ENCODE data around the gene CLIC5. TPM values are rescaled to one million over a fixed set of nuclear protein-coding genes. Genes with fewer than 3 reads are reported as not detected.

Gene CLIC5
- total RNA-seq, 4 donors from 2014 or later, result 0.56 to 1.3 (median 1.2) TPM

DNA sequence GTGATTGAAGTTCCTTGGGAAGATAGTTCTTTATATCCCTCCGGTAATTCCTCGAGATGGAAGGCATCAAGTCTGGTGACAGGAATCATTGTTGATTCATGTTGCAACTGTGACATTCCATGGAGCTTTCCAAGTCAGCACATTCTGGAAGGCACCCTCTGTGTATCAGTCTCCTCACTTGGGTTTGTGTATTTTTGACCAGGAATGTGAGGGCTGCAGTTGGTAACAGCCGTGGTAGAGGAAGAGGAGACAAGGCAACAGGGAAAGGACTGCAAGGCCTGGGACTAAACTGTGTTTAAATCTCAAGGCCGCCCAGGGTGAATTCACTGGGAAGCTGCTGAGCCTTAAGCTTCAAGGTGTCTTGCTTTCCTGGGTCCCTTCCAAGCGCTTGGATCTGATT, 99.0 kb downstream of the CLIC5 start:
- no peaks in the 10 kb centered on the region for H3K27me3 ChIP-seq
- H3K9me3 ChIP-seq, result no peaks in the 10 kb centered on the region
- no peak for TF ChIP-seq POLR2A (IDR thresholded peaks at IDR 0.05)
- TF ChIP-seq, protein P1, sequence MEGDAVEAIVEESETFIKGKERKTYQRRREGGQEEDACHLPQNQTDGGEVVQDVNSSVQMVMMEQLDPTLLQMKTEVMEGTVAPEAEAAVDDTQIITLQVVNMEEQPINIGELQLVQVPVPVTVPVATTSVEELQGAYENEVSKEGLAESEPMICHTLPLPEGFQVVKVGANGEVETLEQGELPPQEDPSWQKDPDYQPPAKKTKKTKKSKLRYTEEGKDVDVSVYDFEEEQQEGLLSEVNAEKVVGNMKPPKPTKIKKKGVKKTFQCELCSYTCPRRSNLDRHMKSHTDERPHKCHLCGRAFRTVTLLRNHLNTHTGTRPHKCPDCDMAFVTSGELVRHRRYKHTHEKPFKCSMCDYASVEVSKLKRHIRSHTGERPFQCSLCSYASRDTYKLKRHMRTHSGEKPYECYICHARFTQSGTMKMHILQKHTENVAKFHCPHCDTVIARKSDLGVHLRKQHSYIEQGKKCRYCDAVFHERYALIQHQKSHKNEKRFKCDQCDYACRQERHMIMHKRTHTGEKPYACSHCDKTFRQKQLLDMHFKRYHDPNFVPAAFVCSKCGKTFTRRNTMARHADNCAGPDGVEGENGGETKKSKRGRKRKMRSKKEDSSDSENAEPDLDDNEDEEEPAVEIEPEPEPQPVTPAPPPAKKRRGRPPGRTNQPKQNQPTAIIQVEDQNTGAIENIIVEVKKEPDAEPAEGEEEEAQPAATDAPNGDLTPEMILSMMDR (IDR thresholded peaks at IDR 0.05), result no peak
- intact Hi-C loops (cut with DNase I), result no loop called here
- WGBS, 2 donors, result 83 to 91% methylated on average over 4 of the region's 5 CpGs
- peaks cover 0 to under 1% (median 0%) of the 10 kb centered on the region in 3 donors for H3K4me1 ChIP-seq
- H3K4me3 ChIP-seq, result no peak overlapping the region
- H3K36me3 ChIP-seq, result no peaks in the 10 kb centered on the region
- DNase-seq, result no peak
- no peak overlapping the region for H3K27ac ChIP-seq

DNA sequence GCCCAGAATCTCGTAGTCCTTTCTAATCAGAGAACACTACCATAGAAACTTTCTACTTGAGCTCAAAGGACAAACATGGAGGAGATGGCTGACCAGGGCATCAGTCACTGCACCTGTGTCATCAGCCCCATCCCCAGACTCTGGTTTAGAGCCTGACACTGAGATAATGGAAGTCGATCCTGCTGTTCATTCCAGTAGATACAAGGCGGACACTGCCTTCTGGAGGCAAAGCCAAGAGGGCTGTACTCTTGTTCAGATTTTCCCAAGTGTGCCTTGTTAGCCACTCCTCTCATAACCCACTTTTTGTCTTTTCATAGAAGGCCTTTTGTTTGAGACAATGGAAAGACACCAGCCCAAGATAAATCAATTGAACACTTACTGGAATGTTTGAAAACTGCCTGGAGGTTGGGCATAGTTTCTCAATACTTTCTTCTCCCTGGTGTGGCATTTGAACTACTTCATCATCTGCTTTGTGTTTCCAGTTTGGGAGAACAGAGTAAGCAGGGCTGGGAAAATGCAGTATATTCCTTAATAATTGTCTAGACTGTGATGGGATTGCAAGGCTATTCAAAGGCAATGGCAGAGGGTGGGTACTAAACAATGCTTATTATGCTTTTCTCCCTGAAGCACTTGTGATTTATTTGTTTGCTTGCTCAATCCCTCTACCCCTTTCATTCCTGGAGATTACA, 99.7 kb downstream of the CLIC5 start:
- H3K27ac ChIP-seq, result no peak overlapping the region

DNA sequence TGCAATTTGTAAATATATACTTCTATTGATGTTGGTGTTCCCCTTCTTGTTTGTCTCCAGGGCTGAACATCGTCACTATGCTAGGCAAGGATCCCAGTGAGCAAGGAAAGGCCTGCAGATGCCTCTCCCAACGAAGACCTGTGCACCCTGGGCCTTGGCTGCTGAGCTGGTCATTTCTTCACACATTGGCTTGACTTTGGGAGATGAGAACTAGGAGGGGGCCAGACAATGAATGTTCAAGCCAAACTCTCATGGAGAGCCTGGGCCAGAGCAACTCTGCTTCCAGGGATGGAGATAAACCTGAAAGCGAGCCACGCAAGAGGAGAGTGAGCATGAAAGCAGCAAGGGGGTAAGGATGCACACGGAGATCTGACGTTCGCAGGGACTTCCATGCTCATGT, 104.0 kb downstream of the CLIC5 start:
- Histone ChIP-seq H3K36me3 (no peaks in the 10 kb centered on the region), H3K9me3 (no peaks in the 10 kb centered on the region), H3K4me3 (no peak overlapping the region), H3K27ac (no peak overlapping the region), H3K4me1 (no peaks in the 10 kb centered on the region), H3K27me3 (no peaks in the 10 kb centered on the region)
- no peak for DNase-seq
- WGBS, 2 donors, result 86 to 87% methylated on average over 7 of the region's 7 CpGs
- intact Hi-C loops (cut with DNase I), result no loop called here
- TF ChIP-seq, protein P1 (IDR thresholded peaks at IDR 0.05), result no peak
- TF ChIP-seq POLR2A (IDR thresholded peaks at IDR 0.05), result no peak

More for the DNA sequence above, 99.7 kb downstream of the CLIC5 start:
- H3K36me3 ChIP-seq, result no peaks in the 10 kb centered on the region
- DNase-seq, result no peak
- H3K4me3 ChIP-seq, result no peak overlapping the region
- H3K9me3 ChIP-seq, result no peaks in the 10 kb centered on the region
- H3K4me1 ChIP-seq, result no peaks in the 10 kb centered on the region
- TF ChIP-seq POLR2A (IDR thresholded peaks at IDR 0.05), result no peak
- TF ChIP-seq, protein P1 (IDR thresholded peaks at IDR 0.05), result no peak
- H3K27me3 ChIP-seq, result no peaks in the 10 kb centered on the region
- intact Hi-C loops (cut with DNase I), result no loop called here
- WGBS, 2 donors, result 70 to 95% methylated on average over 3 of the region's 3 CpGs

DNA sequence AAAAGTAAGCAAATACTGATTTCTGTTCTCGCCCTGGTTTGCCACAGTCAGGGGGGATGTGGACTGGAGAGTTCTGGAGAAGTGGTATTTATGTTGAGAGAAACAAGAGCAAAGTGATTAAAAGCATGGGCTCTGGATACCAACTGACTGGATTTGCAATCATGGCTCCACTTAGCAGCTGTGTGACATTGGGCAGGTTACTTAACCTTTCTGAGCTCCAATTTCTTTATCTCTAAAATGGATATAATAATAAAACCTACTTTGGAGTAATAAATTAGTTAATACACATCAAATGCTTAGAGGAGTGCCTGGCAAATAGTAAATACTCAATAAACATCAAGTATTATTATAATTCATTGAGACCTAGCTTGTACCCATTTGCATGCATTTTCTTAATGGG, 111.7 kb downstream of the CLIC5 start:
- no peak for DNase-seq
- no peaks in the 10 kb centered on the region for H3K36me3 ChIP-seq
- no peak overlapping the region for H3K27ac ChIP-seq
- H3K9me3 ChIP-seq, result no peaks in the 10 kb centered on the region
- TF ChIP-seq, protein P1 (IDR thresholded peaks at IDR 0.05), result no peak
- no peak for TF ChIP-seq POLR2A (IDR thresholded peaks at IDR 0.05)
- H3K4me1 ChIP-seq, result no peaks in the 10 kb centered on the region
- no peak overlapping the region for H3K4me3 ChIP-seq
- 80 to 92% methylated on average over 1 of the region's 1 CpG for WGBS, 2 donors
- no peaks in the 10 kb centered on the region for H3K27me3 ChIP-seq
- intact Hi-C loops (cut with DNase I), result loop anchor here (10.0 kb wide), 1 partner anchor 499 kb away; no protein-coding TSS in a partner anchor

DNA sequence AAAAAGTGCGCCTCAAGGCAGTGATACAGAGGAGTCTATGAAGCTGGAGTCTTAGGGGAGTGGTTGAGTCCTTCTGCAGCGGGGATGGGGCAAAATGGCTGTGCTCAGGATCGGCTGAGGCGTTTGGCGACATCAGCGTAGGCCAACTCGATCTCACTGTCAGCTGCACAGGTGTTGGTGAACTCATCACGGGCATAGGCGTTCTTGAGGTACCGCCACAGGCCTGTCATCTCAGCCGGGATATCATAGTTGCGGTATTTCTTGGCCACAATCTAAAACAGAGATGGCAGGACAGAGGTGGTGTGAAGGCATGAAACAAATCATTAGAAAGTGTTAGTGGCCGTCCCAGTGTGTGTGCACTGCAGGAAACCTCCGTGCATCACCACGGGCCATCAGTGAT, 112.7 kb downstream of the CLIC5 start:
- 87 to 89% methylated on average over 13 of the region's 15 CpGs for WGBS, 2 donors
- H3K27me3 ChIP-seq, result no peaks in the 10 kb centered on the region
- intact Hi-C loops (cut with DNase I), result loop anchor here (10.0 kb wide), 1 partner anchor 498 kb away; no protein-coding TSS in a partner anchor

More for the DNA sequence above, 112.7 kb downstream of the CLIC5 start:
- TF ChIP-seq, protein P1 (IDR thresholded peaks at IDR 0.05), result no peak
- no peak for TF ChIP-seq POLR2A (IDR thresholded peaks at IDR 0.05)
- no peaks in the 10 kb centered on the region for H3K4me1 ChIP-seq
- DNase-seq, result no peak
- H3K9me3 ChIP-seq, result no peaks in the 10 kb centered on the region
- H3K36me3 ChIP-seq, result no peaks in the 10 kb centered on the region
- no peak overlapping the region for H3K27ac ChIP-seq
- no peak overlapping the region for H3K4me3 ChIP-seq

Data from esophagus squamous epithelium (tissue), 5 donors.